Umbilical cord (tissue), 2 donors: Measurements from ENCODE around the gene HMX3. TPM values are rescaled to one million over a fixed set of nuclear protein-coding genes. Genes with fewer than 3 reads are reported as not detected.
A peak's percentile ranks its signal among the peaks of the same experiment; 100 is the strongest.

Experiments used
- DNase-seq: peaks from one replicate; pipeline ENCODE4 v3.0.0-alpha.2; 2015; ENCODE audit warnings: low spot score
- total RNA-seq: library from RNA; depleted of rRNA; stranded (reverse); fragments of >200 nt; gene quantifications from one replicate; pipeline ENCODE4 v1.2.3, GENCODE V29; 2014; ENCODE audit warnings: low replicate concordance; ENCODE audit not compliant: insufficient read depth

HMX3 gene
- 2.6 TPM for total RNA-seq

DNA sequence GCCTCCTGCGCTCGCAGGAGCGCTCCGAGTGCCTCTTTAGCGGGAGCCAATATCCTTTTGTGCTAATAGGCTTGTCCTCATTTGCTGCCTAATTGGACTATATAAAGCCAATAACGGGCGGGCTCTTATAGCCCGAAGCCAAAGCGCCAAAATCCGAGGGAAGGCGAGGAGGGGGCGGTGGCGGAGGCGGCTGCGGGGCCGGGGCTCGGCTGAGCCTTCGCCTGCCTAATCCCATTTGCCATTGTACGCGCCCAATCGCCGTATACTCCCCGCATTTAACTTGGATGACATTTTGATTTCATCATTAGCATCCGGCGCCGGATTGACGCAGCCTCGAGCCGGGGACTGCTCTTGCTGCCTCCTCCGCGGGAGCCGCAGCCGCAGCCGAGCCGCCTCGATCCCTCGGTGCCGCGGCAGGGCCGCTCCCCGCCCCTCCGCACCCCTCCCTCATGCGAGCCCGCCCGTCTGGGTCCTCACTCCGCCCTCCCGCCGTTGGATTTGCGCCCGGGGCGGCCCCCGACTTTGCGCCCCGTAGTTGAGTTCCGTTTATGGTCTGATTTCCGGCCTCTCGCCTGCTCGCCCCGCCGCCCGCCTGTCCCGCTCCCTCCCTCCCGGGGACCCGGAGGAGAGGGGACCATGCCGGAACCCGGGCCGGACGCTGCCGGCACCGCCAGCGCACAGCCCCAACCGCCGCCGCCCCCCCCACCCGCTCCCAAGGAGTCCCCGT, at the start of gene HMX3:
HMX3 (plus strand) TSS at position 556 of the 727 bp plus-strand sequence; CDS start at position 637, 81 bp downstream.
- DNase-seq: no peak

DNA sequence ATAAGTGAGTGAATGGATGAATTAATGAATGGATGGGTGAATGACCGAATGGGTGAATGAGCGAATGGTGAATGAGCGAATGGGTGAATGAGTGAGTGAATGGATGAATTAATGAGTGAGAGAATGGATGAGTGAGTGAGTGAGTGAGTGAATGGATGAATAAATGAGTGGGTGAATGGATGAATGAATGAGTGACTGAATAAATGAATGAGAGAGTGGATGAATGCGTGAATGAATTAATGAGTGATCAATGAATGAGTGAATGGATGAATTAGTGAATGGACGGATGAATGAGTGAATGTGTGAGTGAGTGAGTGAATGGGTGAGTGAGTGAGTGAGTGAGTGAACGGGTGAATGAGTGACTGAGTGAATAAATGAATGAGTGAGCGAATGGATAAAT, 49.5 kb upstream of the HMX3 start:
- DNase-seq: no peak

DNA sequence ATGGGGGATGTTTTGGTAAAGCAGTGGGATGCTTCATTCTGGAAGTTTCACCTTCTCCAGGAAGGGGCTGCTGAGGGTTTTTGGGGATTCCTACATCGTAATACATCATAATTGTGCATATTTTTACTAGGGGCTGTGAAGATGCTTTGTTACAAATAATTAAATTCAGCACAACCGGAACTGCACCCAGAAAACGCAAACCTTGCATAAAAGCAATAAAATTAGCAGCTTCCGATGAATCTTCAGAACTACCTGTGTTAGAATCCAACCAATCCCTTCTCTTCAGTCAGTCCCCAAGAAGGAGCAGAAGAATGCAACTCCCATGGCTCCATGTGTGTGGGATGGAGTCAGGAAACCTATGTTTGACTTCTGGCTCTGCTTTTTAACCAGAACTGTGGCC, 48.4 kb upstream of the HMX3 start:
- no peak for DNase-seq

DNA sequence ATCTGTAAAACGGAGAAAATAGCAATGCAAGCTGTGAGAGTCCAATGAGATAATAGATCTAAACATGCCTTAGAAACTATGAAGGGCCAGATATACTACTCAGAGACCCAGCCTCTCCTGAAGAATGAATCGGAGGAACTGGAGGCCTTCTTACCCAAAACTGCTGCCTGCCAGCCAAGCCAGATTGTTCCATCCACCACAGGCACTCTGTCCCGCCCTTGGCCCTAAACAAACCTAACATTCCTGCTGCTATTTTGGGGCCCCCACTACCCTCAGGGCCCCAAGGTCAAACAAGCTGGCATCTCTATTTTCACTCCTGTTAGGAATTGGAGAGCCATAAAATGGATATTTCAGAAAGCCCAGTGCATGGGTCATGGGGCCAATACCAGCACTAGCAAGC, 48.0 kb upstream of the HMX3 start:
- no peak for DNase-seq

DNA sequence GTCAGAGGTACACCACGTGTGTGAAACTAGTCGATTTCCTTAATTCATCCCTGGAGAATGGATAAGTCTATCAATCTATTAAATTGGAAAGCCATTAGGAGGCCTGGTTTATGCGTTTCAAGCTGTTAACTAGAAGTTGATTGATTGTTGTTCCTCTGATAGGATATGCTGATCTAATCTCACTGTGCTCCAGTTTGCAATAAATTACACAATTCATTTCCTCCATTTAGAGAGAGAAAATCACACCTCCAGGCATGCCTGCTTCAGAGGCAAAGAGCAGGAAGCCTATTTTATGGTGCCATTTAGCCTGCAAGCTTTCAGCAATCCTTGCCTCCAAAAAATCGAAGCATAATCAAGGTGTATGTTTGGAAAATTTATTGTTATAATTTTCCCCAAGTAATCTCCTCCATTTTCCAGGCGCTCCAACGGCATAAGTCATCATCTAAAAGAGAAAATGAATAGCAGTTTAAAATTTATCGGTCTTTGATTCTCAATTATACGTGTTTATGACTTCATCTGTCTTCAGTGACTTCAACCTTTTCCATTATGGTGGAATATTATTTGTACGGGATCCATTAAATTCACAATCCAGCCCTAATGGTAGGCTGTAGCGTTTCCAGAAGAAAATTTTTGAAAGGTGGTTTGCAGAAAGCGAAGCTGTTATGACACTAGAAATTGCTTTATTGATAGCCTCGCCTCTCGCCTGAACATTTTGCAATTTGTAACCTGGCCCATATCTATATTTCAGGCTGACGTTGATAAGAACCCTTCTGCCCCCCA, 42.9 kb upstream of the HMX3 start:
- DNase-seq: no peak

DNA sequence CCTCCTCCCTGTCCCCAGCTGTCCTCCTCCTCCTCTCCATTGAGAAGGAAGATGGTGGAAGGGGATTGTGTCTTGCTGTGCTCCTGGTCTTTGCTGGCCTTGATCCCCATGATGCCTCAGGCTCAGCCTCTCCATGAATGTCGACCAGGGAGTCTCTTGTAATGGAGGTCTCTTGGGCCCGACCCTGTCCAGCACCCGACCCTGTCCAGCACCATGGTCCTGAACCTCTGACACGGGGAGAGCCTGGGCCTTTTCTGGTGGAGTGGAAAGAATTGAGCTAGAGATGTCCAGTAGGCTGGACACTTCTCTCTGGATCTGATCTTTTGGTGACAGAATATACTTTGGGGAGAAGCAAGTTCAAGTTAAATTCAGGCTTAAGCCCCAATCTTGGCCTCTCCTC, 42.3 kb upstream of the HMX3 start:
- DNase-seq: no peak

DNA sequence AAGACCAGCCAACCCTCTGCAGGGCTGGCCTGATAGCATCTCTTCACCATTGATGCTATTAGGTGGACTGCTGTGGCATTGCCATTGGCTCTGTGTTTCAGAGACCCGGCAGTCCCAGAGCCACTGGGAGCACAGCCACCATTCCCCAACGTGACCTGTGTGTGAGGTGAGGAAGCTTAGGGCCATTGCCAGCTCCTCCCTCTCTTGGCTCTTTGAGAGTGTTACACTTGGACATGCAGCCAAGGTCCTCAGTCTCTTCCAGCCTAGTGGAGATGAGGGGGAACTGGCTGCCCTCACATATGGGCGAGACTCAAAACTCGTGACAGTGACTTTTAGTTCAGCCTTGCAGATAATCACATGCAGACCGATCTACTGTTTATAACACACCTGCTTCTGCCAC, 39.3 kb upstream of the HMX3 start:
- no peak for DNase-seq

DNA sequence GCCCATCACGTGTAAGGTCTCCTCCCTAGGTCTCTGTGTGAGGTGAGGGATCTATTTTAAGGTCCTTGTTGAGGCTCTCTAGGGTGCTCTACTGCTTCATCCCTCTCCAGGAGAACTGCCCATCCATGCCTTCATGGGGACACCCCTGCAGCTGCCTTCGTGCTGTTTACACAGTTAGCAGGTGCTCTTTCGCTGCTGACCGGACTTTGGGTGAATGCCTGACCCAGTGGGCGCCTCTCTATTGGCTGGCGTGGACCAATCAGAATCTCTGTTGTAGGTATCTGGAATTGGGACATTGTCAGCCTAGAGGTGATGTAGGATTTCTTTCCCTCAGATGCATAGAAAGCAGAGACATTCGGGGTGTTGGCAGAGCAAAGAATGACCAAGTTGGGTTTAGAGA, 38.7 kb upstream of the HMX3 start:
- no peak for DNase-seq

DNA sequence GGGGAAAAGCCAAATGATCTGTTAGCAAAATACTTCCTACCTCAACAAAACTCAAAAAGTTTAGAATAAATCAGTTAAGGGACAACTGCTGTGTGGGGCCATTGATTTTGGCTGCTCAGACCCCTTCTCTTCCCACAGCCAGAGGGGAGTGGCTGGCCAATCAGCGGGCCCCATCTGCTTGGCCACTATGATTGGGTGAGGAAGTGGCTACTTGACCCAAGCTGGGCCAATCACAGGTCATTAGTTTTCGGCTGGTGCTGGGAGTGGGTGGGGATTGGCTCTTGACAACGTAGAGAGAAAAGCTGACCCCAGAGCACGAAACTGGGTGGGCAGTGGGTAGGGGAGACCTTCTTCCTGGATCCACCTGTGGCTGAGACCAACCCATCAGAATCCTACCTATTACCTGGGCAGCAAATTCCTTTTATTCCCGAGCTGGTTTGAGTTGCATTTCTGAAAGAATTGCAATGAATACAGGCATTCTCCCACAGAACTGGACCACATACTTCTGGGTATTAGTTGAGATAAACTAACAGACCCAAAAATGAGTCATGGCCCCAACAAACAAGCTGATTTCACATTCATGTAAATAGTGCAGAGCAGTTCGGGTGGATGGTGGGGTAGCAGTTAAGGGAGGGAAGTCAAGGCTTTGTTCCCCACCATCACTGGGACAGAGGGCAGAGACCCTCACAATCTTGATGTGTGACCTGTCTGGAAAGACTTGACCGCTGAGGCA, 35.6 kb upstream of the HMX3 start:
- DNase-seq: no peak

DNA sequence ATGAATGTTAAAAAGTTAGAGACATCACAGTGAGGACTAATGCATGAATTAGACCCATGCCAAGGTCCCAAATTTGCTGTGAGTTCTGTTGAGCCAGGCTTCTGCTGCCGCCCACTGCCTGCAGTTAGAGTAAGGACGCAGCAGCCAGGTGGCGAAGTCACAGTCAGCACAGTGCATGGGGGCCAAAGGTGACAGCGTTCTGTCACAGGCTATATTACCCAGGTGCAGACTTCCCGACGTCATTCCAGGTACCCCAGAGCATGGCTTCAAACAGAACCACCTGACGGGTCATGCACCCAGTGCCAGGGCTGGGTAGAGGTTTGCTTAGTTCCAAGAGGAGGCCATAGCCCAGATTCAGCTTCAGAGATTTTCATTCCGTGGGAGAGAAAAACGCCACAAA, 33.9 kb upstream of the HMX3 start:
- DNase-seq: no peak

DNA sequence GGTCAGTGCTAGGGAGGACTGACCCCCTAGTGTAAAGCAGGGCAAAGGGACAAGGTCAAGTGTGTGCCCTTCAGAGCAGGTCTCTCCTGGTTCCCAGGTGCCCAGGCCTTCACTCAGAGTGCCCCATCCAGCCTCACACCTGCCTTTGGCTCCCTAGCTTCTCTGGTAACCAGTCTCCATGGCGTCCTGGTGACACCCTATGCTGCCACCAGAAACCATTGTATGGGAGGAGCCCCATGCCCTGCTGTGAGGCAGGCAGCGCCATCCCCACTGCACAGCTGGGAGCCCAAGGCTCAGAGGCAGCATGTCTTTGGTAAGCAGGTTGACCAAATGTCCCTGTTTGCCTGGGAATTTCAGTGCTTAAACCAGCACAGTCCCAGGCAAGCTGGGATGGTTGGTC, 33.1 kb upstream of the HMX3 start:
- DNase-seq: no peak

DNA sequence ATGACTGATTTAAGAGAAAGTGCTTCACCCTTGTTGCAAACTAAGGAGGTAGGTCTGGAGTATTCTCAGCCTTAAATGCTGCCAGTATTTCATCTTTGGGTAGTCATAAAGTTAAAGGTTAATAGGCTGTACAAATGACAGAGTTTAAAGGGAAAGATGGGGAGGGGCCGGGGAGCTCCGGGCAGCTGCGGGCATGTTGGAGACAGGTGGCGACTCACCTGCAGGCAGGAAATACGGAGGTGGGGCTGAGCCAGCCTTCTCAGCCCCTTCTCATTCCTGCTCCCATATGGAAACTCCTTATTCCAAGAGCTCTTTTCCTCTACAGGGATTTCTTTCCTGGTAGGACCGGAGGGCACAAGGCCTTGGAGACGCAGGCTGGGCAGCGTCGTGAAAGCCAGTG, 31.8 kb upstream of the HMX3 start:
- DNase-seq: no peak

DNA sequence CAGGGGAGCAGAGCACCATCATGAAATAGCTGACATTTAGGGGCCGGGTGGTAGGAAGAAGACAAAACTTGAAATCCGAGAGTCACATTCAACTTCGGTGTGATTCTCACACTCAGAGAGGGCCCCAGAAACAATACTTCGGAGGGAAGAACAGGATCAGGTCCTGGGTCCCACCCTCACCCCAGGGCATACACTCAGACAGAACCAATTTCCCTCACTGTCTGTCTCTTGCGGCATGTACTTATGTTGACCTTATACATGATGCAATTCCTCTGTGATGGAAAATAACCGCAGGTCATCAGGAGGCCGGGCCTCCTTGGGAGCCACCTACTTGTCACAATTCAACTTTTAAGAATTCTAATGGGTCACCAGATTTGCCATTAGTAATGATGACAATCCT, 26.3 kb upstream of the HMX3 start:
- no peak for DNase-seq

DNA sequence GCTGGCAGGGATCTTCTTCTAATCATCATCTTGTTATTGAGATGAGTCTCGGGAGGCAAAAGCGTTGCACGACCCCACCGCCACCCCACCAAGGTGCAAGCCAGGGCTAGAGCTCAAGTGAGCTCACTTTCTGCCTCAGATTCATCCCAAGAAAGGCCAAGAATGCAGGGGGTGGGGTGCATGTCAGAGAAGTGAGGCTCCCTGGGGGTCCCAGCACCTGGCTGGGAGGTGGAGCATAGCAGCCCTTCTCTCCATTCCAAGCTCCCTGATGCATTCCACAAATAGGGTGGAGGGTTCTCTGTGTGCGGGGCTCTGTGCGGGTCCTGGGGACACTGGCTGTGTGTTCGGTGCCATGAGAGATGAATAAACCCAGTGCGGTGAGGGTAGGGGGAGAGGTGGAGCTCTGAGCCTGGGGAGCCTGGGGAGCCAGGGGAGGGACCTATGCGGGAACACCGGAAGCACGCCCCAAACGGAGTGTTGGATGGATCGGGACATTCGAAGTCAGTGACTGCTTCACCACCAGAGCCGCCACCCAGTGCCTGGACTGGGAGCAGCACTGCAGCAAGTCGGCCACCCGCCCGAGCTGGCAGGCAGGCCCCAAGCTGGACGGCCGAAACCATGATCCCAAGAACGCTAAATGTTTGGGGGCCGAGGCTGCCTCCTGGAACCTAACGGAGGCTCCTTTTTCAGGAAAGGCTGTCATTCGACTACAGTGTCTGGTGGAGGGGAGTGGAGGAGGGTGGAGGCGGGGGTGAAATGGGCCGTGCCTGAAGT, 17.9 kb upstream of the HMX3 start:
- DNase-seq: no peak

DNA sequence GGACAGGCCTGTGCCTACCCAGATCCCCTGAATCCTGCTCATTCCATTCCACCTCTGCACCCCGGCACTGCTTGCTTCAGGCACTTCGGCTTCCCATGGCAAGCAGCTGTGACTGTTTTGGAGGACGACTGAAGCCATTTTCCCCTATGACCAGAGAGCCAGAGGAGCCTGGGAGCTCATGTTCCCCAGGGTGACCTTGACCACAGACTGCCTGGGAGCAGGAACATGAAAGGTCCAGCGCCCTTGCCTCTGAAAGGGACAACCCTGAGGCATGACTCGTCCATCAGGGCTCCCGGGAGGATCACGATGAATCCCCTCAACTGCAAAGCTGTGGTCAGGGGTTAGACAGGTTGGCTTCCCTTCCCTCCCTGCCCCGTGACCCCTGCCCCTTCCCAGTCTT, 16.7 kb upstream of the HMX3 start:
- DNase-seq: no peak

DNA sequence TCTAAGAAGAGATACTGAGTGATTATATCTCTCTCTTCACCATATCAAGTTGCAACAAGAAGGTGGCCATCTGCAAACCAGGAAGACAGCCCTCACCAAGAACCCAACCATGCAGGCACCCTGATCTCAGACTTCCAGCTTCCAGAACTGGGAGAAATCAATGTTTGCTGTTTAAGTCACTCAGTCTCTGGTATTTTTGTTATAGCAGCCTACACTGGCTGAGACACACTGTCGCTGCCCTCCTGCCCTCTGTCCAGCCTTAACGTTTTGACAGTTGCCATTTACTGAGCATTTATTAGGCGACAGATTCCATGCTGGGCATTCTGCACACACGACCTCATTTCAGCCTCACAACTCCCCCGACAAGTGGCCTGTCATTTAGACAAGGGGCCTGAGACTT, 9.5 kb upstream of the HMX3 start:
- DNase-seq: no peak

DNA sequence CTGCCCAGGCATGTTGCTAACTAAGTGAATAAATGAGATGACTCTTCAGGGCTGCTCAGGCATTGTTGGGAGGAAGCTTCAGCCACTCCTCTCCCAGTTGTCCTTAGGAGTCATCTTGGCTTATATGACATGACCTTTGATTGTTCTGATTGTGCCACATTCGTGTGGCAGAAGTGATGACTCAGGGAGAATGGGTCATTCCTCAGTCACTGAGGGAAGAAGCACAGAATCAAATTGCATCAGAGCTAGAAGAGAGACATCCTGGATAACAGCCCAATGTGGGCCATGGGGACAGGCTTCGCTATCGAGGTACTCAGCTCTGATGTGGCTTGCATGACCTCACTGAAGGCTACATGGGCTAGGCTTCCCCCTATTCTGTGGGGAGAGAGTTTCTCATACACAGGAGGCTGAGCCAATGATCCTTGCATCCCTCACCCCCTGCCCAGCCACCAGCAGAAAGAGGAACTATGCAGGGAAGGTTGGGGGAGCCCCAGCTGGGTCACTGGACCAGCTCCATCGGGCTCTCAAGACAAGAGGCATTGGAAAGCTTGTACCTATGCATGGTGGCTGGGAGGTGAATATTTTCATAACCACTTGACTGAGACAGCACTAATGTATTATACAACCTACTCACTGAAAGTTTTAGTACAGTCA, 6.0 kb upstream of the HMX3 start:
- no peak for DNase-seq

DNA sequence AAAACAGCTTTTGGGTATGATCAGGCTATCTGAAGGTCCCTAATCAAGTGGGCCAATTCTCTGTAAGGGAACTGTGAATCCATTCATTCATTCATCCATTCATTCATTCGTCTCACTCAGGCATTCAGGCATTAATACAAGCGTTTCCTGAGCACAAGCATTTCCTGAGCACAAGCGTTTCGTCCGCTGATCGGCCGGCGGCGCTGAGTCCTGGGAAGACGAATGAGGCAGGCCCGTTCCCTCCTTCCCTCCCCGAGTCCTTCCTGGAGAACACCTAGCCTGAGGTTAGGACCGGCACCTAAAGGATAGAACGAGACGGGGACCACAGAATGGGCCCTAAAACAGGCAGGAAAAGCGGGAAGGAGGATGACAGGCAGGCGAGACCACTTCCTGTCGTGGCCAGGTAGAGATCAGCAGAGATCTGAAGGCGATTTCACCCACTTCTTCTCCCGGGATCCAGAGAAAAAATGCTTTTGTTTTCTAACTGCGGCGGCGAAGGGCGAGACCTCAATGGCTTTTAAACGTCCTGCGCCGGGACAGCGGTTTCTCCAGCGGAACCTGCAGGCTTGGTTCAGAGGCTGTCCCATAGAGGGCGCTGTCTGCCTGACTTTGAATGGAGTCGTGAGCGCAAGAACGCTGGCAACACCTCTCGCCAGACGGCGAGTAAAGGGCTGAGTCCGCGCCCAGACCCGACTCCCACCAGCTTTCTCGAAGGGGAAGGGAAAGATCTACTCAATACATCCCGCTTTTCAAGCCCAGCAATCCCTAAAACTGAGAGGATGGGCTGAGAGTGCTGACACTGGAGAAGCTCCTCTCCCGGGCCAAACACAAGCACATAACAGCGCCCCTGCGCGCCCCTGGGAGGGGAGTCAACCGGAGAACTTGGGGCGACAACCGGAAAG, 2.9 kb upstream of the HMX3 start:
- DNase-seq: peak; percentile 79

DNA sequence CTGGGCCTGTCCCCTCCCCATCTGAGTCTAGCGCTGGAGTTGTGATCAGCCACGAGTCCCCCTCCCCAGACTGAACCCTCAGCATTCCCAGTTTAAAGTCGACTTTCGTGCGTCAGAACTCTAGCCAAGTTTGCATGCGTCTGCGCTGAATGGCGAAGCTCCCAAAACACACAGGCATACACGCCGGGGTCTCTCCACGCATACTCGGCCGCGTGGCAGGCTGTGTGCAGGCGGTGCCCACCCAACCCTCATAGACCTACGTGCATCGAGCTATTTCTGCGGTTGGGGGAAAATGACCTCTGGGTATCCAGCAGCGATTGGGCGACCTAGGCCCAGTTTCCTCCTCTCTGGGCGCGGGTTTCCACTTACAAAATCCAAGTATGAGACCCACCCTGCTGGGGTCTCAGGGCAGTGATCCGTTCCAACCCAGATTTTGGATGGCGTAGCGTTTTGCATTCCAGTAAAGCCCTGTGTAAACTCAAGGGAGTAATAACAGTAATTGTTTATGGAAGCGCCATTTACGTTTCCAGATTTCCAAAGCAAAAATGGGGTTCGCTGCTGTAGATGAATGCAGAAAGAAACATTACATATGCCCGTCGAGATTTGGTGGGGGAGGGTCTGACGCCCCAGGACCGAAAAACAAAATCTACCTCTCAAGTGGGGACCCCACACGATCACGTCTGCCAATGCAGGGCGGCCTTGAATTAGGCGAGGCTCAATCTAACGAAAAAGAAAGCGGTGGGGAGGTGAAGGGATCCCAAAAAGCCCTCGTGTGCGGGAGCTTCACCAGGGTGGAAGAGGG, 2.0 kb upstream of the HMX3 start:
- DNase-seq: no peak
